Measurements from ENCODE around the gene PCBP2. TPM values are rescaled to one million over a fixed set of nuclear protein-coding genes. Genes with fewer than 3 reads are reported as not detected.
"Not testable (repeated sequence)": the region's sequence is repeated elsewhere in the genome, so short reads cannot be mapped to it uniquely, and the experiment has no call there.

Gene PCBP2
- total RNA-seq (2014; rRNA removed; shearing (Covaris generic)): 246 and 250 TPM in 2 replicates

GRCh38 chr12:53451661-53452158 lies at the start of gene PCBP2:
TSS of gene PCBP2 (plus strand) at chr12:53452102. CDS start at chr12:53454801, 2,699 bp downstream.
- Histone ChIP-seq H3K4me1 (peaks cover 8% of the 10 kb centered on the region), H3K36me3 (peaks cover 43% of the 10 kb centered on the region), H3K27me3 (no peaks in the 10 kb centered on the region), H3K4me3 (peak within 1 kb of the TSS; percentile 96), H3K9me3 (replicated peaks) (no peaks in the 10 kb centered on the region), H3K27ac (peak within 1 kb of the TSS; percentile 94)
- DNase-seq: peak; percentile 99

DNA sequence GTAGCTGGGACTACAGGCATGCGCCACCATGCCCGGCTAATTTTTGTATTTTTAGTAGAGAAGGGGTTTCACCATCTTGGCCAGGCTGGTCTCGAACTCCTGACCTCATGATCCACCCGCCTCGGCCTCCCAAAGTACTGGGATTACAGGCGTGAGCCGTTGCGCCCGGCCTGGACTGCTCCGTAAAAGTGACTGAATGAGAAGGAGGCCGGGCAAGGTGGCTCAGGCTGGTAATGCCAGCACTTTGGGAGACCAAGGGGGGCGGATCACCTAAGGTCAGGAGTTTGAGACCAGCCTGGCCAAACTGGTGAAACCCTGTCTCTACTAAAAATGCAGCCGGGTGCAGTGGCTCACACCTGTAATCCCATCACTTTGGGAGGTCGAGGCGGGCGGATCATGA lies 49.6 kb upstream of the PCBP2 start:
- not testable (repeated sequence) for H3K27me3 ChIP-seq; H3K4me3 ChIP-seq; H3K27ac ChIP-seq; DNase-seq; H3K4me1 ChIP-seq; H3K9me3 ChIP-seq (replicated peaks)
- H3K36me3 ChIP-seq: peaks cover 16% of the 10 kb centered on the region

GRCh38 chr12:53402871-53403270 lies 49.0 kb upstream of the PCBP2 start:
- Histone ChIP-seq H3K27me3 (no peaks in the 10 kb centered on the region), H3K36me3 (peaks cover 16% of the 10 kb centered on the region), H3K4me1 (no peaks in the 10 kb centered on the region), H3K27ac (no peak overlapping the region), H3K4me3 (no peak overlapping the region), H3K9me3 (replicated peaks) (no peaks in the 10 kb centered on the region)
- no peak for DNase-seq

- no peak overlapping the region for H3K27ac ChIP-seq
- H3K4me3 ChIP-seq: no peak overlapping the region
- peaks cover 33% of the 10 kb centered on the region for H3K36me3 ChIP-seq
- H3K4me1 ChIP-seq: no peaks in the 10 kb centered on the region
- no peak for DNase-seq
- no peaks in the 10 kb centered on the region for H3K27me3 ChIP-seq
- H3K9me3 ChIP-seq (replicated peaks): no peaks in the 10 kb centered on the region
Measured at GRCh38 chr12:53410951-53411350, 41.0 kb upstream of the PCBP2 start.

- Histone ChIP-seq H3K4me1 (no peaks in the 10 kb centered on the region), H3K4me3 (no peak overlapping the region), H3K27me3 (no peaks in the 10 kb centered on the region), H3K36me3 (peaks cover 27% of the 10 kb centered on the region), H3K9me3 (replicated peaks) (no peaks in the 10 kb centered on the region), H3K27ac (no peak overlapping the region)
- no peak for DNase-seq
Measured at GRCh38 chr12:53413485-53414204, 38.3 kb upstream of the PCBP2 start.

GRCh38 chr12:53414756-53415417 lies 37.0 kb upstream of the PCBP2 start:
- Histone ChIP-seq H3K9me3 (replicated peaks) (no peaks in the 10 kb centered on the region), H3K27ac (no peak overlapping the region), H3K4me3 (no peak overlapping the region), H3K36me3 (peaks cover 19% of the 10 kb centered on the region), H3K4me1 (no peaks in the 10 kb centered on the region), H3K27me3 (no peaks in the 10 kb centered on the region)
- DNase-seq: no peak

DNA sequence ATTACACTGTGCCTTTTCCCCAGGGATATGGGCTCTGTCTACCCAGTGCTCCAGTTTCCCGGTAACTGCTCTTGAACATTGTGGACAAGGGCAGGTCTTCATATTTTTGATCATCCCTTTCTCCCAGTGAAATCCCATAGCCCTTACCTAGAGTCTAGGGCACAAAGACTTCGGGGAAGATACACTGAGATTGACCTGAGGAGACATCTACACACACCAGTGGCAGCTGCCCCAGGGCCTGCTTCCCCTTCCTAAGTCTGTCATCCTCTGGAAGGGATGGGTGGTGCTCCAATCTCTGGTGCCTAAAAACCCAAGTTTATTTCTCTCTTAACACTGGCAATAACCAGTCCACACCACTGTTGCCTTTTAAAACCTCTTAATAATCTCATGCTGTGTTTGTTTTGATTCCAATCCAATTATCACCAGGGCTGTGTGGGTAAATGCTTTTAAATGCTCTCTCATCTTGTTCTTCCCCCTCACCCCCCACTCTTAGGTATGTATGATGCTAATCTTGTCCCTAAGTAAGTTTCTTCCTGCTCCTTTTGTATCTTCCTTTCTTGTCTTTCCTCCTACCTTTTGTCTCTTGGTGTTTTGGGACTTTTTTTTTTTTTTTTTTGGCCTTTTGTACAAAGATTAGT lies 36.0 kb upstream of the PCBP2 start:
- H3K27me3 ChIP-seq; DNase-seq; H3K4me1 ChIP-seq; H3K27ac ChIP-seq; H3K9me3 ChIP-seq (replicated peaks); H3K4me3 ChIP-seq: not testable (repeated sequence)
- peaks cover 13% of the 10 kb centered on the region for H3K36me3 ChIP-seq

GRCh38 chr12:53417291-53417816 lies 34.5 kb upstream of the PCBP2 start:
- DNase-seq; H3K36me3 ChIP-seq; H3K9me3 ChIP-seq (replicated peaks); H3K27ac ChIP-seq; H3K27me3 ChIP-seq; H3K4me3 ChIP-seq; H3K4me1 ChIP-seq: not testable (repeated sequence)

DNA sequence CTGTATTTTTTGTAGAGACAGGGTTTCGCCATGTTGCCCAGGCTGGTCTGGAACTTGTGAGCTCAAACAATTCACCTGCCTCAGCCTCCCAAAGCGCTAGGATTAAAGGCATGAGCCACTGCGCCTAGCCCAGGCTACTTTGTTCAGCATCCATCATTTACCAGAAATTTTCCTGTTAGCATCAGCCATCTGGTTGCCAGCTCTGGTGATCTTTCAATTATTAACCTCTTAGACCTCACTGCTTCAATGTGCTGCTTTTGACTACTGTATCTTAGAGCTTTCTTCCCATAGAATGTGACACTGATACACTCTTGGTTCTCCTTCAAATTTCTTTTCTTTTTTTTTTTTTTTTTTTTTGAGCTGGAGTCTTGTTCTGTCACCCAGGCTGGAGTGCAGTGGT lies 33.7 kb upstream of the PCBP2 start:
- H3K27me3 ChIP-seq: no peaks in the 10 kb centered on the region
- H3K36me3 ChIP-seq: peaks cover 5% of the 10 kb centered on the region
- H3K9me3 ChIP-seq (replicated peaks): no peaks in the 10 kb centered on the region
- no peak for DNase-seq
- no peaks in the 10 kb centered on the region for H3K4me1 ChIP-seq
- H3K27ac ChIP-seq: no peak overlapping the region
- H3K4me3 ChIP-seq: no peak overlapping the region

GRCh38 chr12:53419756-53420155 lies 32.1 kb upstream of the PCBP2 start:
- H3K36me3 ChIP-seq: no peaks in the 10 kb centered on the region

DNA sequence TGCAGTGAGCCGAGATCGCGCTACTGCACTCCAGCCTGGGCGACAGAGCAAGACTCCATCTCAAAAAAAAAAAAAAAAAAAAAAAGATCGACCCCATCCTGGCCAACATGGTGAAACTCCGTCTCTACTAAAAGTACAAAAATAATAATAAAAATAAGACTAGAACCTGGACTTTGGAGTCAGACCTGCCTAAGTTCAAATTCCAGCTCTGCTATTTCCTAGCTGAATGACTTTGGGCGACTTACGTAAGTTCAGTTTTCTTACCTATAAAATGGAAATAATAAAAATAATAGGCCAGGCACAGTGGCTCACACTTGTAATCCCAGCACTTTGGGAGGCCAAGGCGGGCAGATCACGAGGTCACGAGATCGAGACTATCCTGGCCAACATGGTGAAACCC lies 29.7 kb upstream of the PCBP2 start:
- H3K27ac ChIP-seq; H3K9me3 ChIP-seq (replicated peaks); H3K27me3 ChIP-seq; H3K4me3 ChIP-seq; H3K4me1 ChIP-seq; H3K36me3 ChIP-seq; DNase-seq: not testable (repeated sequence)

More at GRCh38 chr12:53419756-53420155, 32.1 kb upstream of the PCBP2 start:
- no peak overlapping the region for H3K27ac ChIP-seq
- H3K27me3 ChIP-seq: no peaks in the 10 kb centered on the region
- no peaks in the 10 kb centered on the region for H3K9me3 ChIP-seq (replicated peaks)
- no peaks in the 10 kb centered on the region for H3K4me1 ChIP-seq
- H3K4me3 ChIP-seq: no peak overlapping the region
- DNase-seq: no peak

- no peaks in the 10 kb centered on the region for H3K9me3 ChIP-seq (replicated peaks)
- H3K4me3 ChIP-seq: no peak within 1 kb of the TSS
- H3K4me1 ChIP-seq: no peaks in the 10 kb centered on the region
- peak in 1 of 2 experiments; percentile 26 for DNase-seq
- no peak within 1 kb of the TSS for H3K27ac ChIP-seq
- no peaks in the 10 kb centered on the region for H3K27me3 ChIP-seq
- H3K36me3 ChIP-seq: no peaks in the 10 kb centered on the region
Measured at GRCh38 chr12:53423597-53423996, 28.3 kb upstream of the PCBP2 start, which contains the start of gene AMHR2. TSS of gene AMHR2 (plus strand) at chr12:53423855. CDS start at chr12:53423935, 80 bp downstream.

DNA sequence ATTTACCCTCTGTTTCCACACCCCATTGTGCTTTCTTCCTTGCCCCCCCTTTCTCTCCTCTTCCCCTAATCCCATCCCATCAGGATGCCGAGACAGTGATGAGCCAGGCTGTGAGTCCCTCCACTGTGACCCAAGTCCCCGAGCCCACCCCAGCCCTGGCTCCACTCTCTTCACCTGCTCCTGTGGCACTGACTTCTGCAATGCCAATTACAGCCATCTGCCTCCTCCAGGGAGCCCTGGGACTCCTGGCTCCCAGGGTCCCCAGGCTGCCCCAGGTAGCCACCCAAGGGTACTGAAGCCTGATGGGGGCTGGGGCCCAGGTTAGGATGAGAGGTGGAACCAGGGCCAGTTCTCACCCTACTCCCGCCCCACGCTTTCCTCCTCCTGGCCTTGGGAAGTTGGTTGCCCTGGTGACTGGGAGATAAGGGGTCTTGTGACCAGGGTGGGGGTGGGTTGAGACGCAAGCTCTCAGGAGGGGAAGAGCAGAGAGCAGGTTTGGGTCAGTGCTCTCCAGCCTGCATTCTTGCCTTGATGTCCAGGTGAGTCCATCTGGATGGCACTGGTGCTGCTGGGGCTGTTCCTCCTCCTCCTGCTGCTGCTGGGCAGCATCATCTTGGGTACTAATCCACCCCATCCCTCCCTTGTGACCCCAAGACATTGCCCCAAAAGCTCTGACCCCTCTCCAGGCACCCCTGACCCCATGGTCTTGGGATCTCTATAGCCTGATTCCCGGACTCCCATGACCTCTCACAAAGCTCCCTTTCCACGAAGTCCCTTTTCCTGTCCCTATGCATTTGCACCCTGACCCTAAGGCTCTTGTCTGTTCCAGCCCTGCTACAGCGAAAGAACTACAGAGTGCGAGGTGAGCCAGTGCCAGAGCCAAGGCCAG lies 27.0 kb upstream of the PCBP2 start:
- Histone ChIP-seq H3K36me3 (no peaks in the 10 kb centered on the region), H3K27me3 (no peaks in the 10 kb centered on the region), H3K4me3 (no peak overlapping the region), H3K9me3 (replicated peaks) (no peaks in the 10 kb centered on the region), H3K27ac (no peak overlapping the region), H3K4me1 (no peaks in the 10 kb centered on the region)
- no peak for DNase-seq

DNA sequence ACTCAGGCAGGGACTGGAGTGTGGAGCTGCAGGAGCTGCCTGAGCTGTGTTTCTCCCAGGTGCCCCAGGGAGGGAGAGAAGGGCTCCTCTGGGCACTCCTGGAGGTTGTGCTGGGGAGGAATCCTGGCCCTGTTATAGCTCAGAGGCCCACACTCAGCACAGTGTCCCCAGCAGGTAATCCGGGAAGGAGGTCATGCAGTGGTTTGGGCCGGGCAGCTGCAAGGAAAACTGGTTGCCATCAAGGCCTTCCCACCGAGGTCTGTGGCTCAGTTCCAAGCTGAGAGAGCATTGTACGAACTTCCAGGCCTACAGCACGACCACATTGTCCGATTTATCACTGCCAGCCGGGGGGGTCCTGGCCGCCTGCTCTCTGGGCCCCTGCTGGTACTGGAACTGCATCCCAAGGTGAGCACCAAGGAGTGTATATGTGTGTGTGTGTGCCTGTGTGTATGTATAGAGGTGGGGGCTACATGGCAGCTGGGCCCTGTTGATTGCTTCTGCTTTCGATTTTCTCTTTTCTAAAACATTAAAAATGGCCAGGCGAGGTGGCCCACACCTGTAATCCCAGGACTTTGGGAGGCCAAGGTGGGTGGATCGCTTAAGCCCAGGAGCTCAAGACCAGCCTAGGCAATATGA lies 26.3 kb upstream of the PCBP2 start:
- no peak overlapping the region for H3K4me3 ChIP-seq
- no peaks in the 10 kb centered on the region for H3K27me3 ChIP-seq
- no peaks in the 10 kb centered on the region for H3K4me1 ChIP-seq
- no peaks in the 10 kb centered on the region for H3K36me3 ChIP-seq
- peak; percentile 15 to 33 for DNase-seq
- no peak overlapping the region for H3K27ac ChIP-seq
- H3K9me3 ChIP-seq (replicated peaks): no peaks in the 10 kb centered on the region
